H9 (cell line): ENCODE data around the gene GPR180. TPM values are rescaled to one million over a fixed set of nuclear protein-coding genes. Genes with fewer than 3 reads are reported as not detected.

Experiments used
- DNase-seq: peaks from one replicate; pipeline ENCODE4 v3.0.0-alpha.2; 2017
- H2AFZ ChIP-seq: one replicate; pipeline ENCODE4 v1.6.1; 2013; ENCODE audit warnings: mild to moderate bottlenecking, low read length, control low read depth, moderate library complexity
- H2AK5ac ChIP-seq: 2 replicates; pipeline ENCODE4 v1.6.1; 2013; ENCODE audit warnings: low read length, control low read depth, mixed read lengths; ENCODE audit not compliant: insufficient read length
- H2BK120ac ChIP-seq: one replicate; pipeline ENCODE4 v1.6.1; 2013; ENCODE audit warnings: low read depth, mild to moderate bottlenecking, low read length, control low read depth, inconsistent platforms; ENCODE audit not compliant: poor library complexity, severe bottlenecking
- H2BK12ac ChIP-seq: 2 replicates; pipeline ENCODE4 v1.6.1; 2013; ENCODE audit warnings: low read length, control low read depth, mixed read lengths, low read depth; ENCODE audit not compliant: insufficient read length
- H2BK15ac ChIP-seq: 2 replicates; pipeline ENCODE4 v1.6.1; 2013; ENCODE audit warnings: low read depth, low read length, control low read depth
- H2BK20ac ChIP-seq: one replicate; pipeline ENCODE4 v1.6.1; 2013; ENCODE audit warnings: low read depth, mild to moderate bottlenecking, low read length, control low read depth, inconsistent platforms; ENCODE audit not compliant: poor library complexity, severe bottlenecking
- H2BK5ac ChIP-seq: 2 replicates; pipeline ENCODE4 v1.6.1; 2013; ENCODE audit warnings: low read length, control low read depth, mixed read lengths; ENCODE audit not compliant: insufficient read length
- H3K14ac ChIP-seq: 2 replicates; pipeline ENCODE4 v1.6.1; 2013; ENCODE audit warnings: low read length, control low read depth; ENCODE audit not compliant: insufficient read depth
- H3K18ac ChIP-seq: 2 replicates; pipeline ENCODE4 v1.6.1; 2013; ENCODE audit warnings: low read depth, mild to moderate bottlenecking, mixed read lengths, low read length, control low read depth; ENCODE audit not compliant: insufficient read length
- H3K23ac ChIP-seq: 2 replicates; pipeline ENCODE4 v1.6.1; 2013; ENCODE audit warnings: low read length, control low read depth, mixed read lengths, low read depth; ENCODE audit not compliant: insufficient read length
- H3K23me2 ChIP-seq: 2 replicates; pipeline ENCODE4 v1.6.1; 2013; ENCODE audit warnings: low read depth, mild to moderate bottlenecking, mixed read lengths, low read length, control low read depth; ENCODE audit not compliant: insufficient read length, poor library complexity, severe bottlenecking
- H3K27ac ChIP-seq: 2 replicates; pipeline ENCODE4 v1.5.1; 2013; ENCODE audit warnings: low read length, control low read depth, mixed read lengths, low read depth; ENCODE audit not compliant: insufficient read length
- H3K27me3 ChIP-seq: 2 replicates; pipeline ENCODE4 v1.6.1; 2013; ENCODE audit warnings: low read length, control low read depth, inconsistent platforms; ENCODE audit not compliant: insufficient read depth
- H3K4ac ChIP-seq: 2 replicates; pipeline ENCODE4 v1.6.1; 2013; ENCODE audit warnings: low read depth, mild to moderate bottlenecking, control low read depth, inconsistent platforms, low read length, moderate library complexity
- H3K4me1 ChIP-seq: 2 replicates; pipeline ENCODE4 v1.6.1; 2013; ENCODE audit warnings: low read length, control low read depth, inconsistent platforms; ENCODE audit not compliant: insufficient read depth
- H3K4me2 ChIP-seq: 2 replicates; pipeline ENCODE4 v1.6.1; 2013; ENCODE audit warnings: low read length, control low read depth, mixed read lengths; ENCODE audit not compliant: insufficient read length, insufficient read depth
- H3K56ac ChIP-seq: 2 replicates; pipeline ENCODE4 v1.6.1; 2013; ENCODE audit warnings: low read depth, mild to moderate bottlenecking, mixed read lengths, low read length, control low read depth; ENCODE audit not compliant: insufficient read length
- H3K79me1 ChIP-seq: 2 replicates; pipeline ENCODE4 v1.6.1; 2013; ENCODE audit warnings: low read depth, mild to moderate bottlenecking, moderate library complexity, low read length, control low read depth, inconsistent platforms; ENCODE audit not compliant: insufficient read depth, poor library complexity, severe bottlenecking
- H3K79me2 ChIP-seq: 2 replicates; pipeline ENCODE4 v1.6.1; 2013; ENCODE audit warnings: low read length, control low read depth, inconsistent platforms; ENCODE audit not compliant: insufficient read depth
- H3K9ac ChIP-seq: 2 replicates; pipeline ENCODE4 v1.6.1; 2013; ENCODE audit warnings: low read length, control low read depth, mixed read lengths; ENCODE audit not compliant: insufficient read length; ENCODE audit errors: extremely low read depth
- H3K9me3 ChIP-seq: one replicate; pipeline ENCODE4 v1.6.1; 2013; ENCODE audit warnings: low read depth, low read length, inconsistent platforms; ENCODE audit not compliant: control insufficient read depth
- H3T11ph ChIP-seq: one replicate; pipeline ENCODE4 v1.6.1; 2013; ENCODE audit warnings: mild to moderate bottlenecking, low read length, control low read depth, inconsistent platforms
- H4K20me1 ChIP-seq: one replicate; pipeline ENCODE4 v1.6.1; 2013; ENCODE audit not compliant: control insufficient read depth, insufficient read length, insufficient read depth
- H4K5ac ChIP-seq: 2 replicates; pipeline ENCODE4 v1.6.1; 2013; ENCODE audit warnings: low read depth, mild to moderate bottlenecking, mixed read lengths, low read length, control low read depth; ENCODE audit not compliant: insufficient read length
- H4K8ac ChIP-seq: replicated peaks from 2 replicates; pipeline ENCODE4 v1.6.1; 2013; ENCODE audit warnings: low read length, control low read depth, mixed read lengths, low read depth; ENCODE audit not compliant: insufficient read length
- H4K91ac ChIP-seq: 2 replicates; pipeline ENCODE4 v1.6.1; 2013; ENCODE audit warnings: low read depth, mild to moderate bottlenecking, moderate library complexity, mixed read lengths, low read length, control low read depth; ENCODE audit not compliant: insufficient read length
- H3K27ac Mint-ChIP-seq, 3 experiments: 2 replicates in 2 of 3; 3 replicates in 1 of 3; pipeline ENCODE4 v1.8.0; 2020 to 2021; ENCODE audit warnings: mixed read lengths in 3 of 3, mild to moderate bottlenecking in 1 of 3, moderate library complexity in 1 of 3
- H3K27me3 Mint-ChIP-seq: 2 replicates; pipeline ENCODE4 v1.8.0; 2021; ENCODE audit warnings: low read depth, mild to moderate bottlenecking, moderate library complexity, mixed read lengths
- H3K36me3 Mint-ChIP-seq, 3 experiments: 2 replicates in 2 of 3; 3 replicates in 1 of 3; pipeline ENCODE4 v1.8.0; 2020 to 2021; ENCODE audit warnings: low read depth in 3 of 3, mixed read lengths in 3 of 3; ENCODE audit not compliant: insufficient read depth in 1 of 3
- H3K4me1 Mint-ChIP-seq, 2 experiments: 2 replicates each; pipeline ENCODE4 v1.8.0; 2020; ENCODE audit warnings: mixed read lengths in 2 of 2
- H3K4me3 Mint-ChIP-seq, 2 experiments: 2 replicates in 1 of 2; 3 replicates in 1 of 2; pipeline ENCODE4 v1.8.0; 2020 to 2021; ENCODE audit warnings: mild to moderate bottlenecking in 2 of 2, mixed read lengths in 2 of 2, moderate library complexity in 1 of 2
- H3K9me3 Mint-ChIP-seq, 2 experiments: 2 replicates in 1 of 2; 3 replicates in 1 of 2; pipeline ENCODE4 v1.8.0; 2020; ENCODE audit warnings: mild to moderate bottlenecking in 2 of 2, mixed read lengths in 2 of 2, moderate library complexity in 1 of 2
- CTCF ChIP-seq: fragments of 200-600 bp; sonication (generic); conservative IDR thresholded peaks from 3 replicates; pipeline ENCODE4 v1.8.0; 2021; ENCODE audit warnings: antibody characterized with exemption, mild to moderate bottlenecking
- WGBS: extraction: QIAGEN DNeasy Blood & Tissue Kit; methylation state at CpG from one replicate; pipeline ENCODE4 v1.1.7; 2013; ENCODE audit warnings: missing lambda C conversion rate, low lambda C conversion rate, mixed read lengths; ENCODE audit not compliant: insufficient read length; ENCODE audit errors: extremely low coverage; 5-methylcytosine and 5-hydroxymethylcytosine counted together
- total RNA-seq: library from RNA; stranded (reverse); gene quantifications from 2 replicates; pipeline ENCODE4 v1.2.1, GENCODE V29; 2021

The GPR180 gene
- total RNA-seq, 1 experiment from 2014 or later, result 5.1 TPM

GRCh38 chr13:94656766-94657165 is 55.1 kb downstream of the GPR180 start:
- Mint-ChIP-seq H3K27me3 (no peaks in the 10 kb centered on the region), H3K27ac (no peak overlapping the region), H3K36me3 (peaks cover 0 to 7% (median 4%) of the 10 kb centered on the region in 3 experiments; a peak in 2 of 7 replicates), H3K9me3 (peaks cover 6 to 10% of the 10 kb centered on the region in 2 experiments; a peak in 3 of 5 replicates), H3K4me1 (peaks cover 28 to 36% of the 10 kb centered on the region in 2 experiments), H3K4me3 (no peak overlapping the region)
- Histone ChIP-seq H3K27ac (no peak overlapping the region), H3K23me2 (no peaks in the 10 kb centered on the region), H4K5ac (no peak overlapping the region), H4K8ac (no peak overlapping the region), H3K18ac (no peak overlapping the region), H2BK12ac (no peak overlapping the region), H2BK20ac (no peak overlapping the region), H3K27me3 (no peaks in the 10 kb centered on the region), H3K79me2 (no peaks in the 10 kb centered on the region), H3K14ac (no peak overlapping the region), H3K79me1 (no peaks in the 10 kb centered on the region), H2AK5ac (no peak overlapping the region), H2AFZ (no peak overlapping the region), H3K9ac (no peak overlapping the region), H3K56ac (no peak overlapping the region), H2BK120ac (no peak overlapping the region), H3K9me3 (no peaks in the 10 kb centered on the region), H2BK5ac (no peak overlapping the region), H3K4me1 (0 out of 2 replicates have a peak, but pooled peaks cover 2% of the 10 kb centered on the region), H3K23ac (no peak overlapping the region), H3K4me2 (no peak overlapping the region), H4K20me1 (no peaks in the 10 kb centered on the region), H3K4ac (no peak overlapping the region), H2BK15ac (no peak overlapping the region), H3T11ph (no peak overlapping the region), H4K91ac (no peak overlapping the region)
- no peak for DNase-seq
- no CpG with 5 or more reads among the region's 1 CpG for WGBS
- TF ChIP-seq CTCF, result no peak
